Gastroesophageal sphincter (tissue), 4 donors: ENCODE data around the gene ALDH3B1. TPM values are rescaled to one million over a fixed set of nuclear protein-coding genes. Genes with fewer than 3 reads are reported as not detected.

Experiments
- ATAC-seq: fragments of 150-250 bp; one replicate; pipeline ENCODE4 v1.9.1; 2016; ENCODE audit warnings: mild to moderate bottlenecking, moderate library complexity
- H3K27ac ChIP-seq, 4 donors: fragments of 200-600 bp; sonication (generic) in 3 of 4; 1 replicate in 3 of 4; 2 replicates in 1 of 4; pipeline ENCODE4 v1.5.1; 2016 to 2019
- H3K27me3 ChIP-seq: fragments of 200-600 bp; sonication (generic); one replicate; pipeline ENCODE4 v1.5.1; 2019
- H3K36me3 ChIP-seq, 2 donors: fragments of 200-600 bp; sonication (generic); one replicate each; pipeline ENCODE4 v1.5.1; 2019; ENCODE audit warnings: control low read depth in 1 of 2
- H3K4me1 ChIP-seq, 3 donors: fragments of 200-600 bp; sonication (generic); 1 replicate in 2 of 3; 2 replicates in 1 of 3; pipeline ENCODE4 v1.5.1; 2016 to 2019; ENCODE audit warnings: control low read depth in 2 of 3
- H3K4me3 ChIP-seq, 2 donors: fragments of 200-600 bp; sonication (generic); one replicate each; pipeline ENCODE4 v1.5.1; 2019; ENCODE audit warnings: mild to moderate bottlenecking in 1 of 2, moderate library complexity in 1 of 2
- H3K9me3 ChIP-seq, 3 donors: fragments of 200-600 bp; sonication (generic); one replicate each; pipeline ENCODE4 v1.5.1; 2017 to 2019; ENCODE audit warnings: control low read depth in 2 of 3
- CTCF ChIP-seq, 4 experiments: fragments of 200-600 bp in 2 of 4; fragments of 450-650 bp in 2 of 4; sonication (generic) in 1 of 4; IDR thresholded peaks; one replicate each; pipeline ENCODE4 v1.5.1; 2017 to 2019; ENCODE audit warnings: antibody characterized with exemption in 4 of 4, mild to moderate bottlenecking in 2 of 4, moderate library complexity in 2 of 4
- EP300 ChIP-seq: sonication (generic); formaldehyde crosslinking; IDR thresholded peaks from one replicate; pipeline ENCODE4 v1.6.1; 2017; ENCODE audit warnings: antibody characterized with exemption, mild to moderate bottlenecking
- POLR2A ChIP-seq, 2 donors: fragments of 450-650 bp; IDR thresholded peaks; one replicate each; pipeline ENCODE4 v1.6.1; 2017; ENCODE audit warnings: antibody characterized with exemption in 2 of 2, mild to moderate bottlenecking in 2 of 2, moderate library complexity in 1 of 2
- POLR2AphosphoS5 ChIP-seq: sonication (generic); formaldehyde crosslinking; IDR thresholded peaks from one replicate; pipeline ENCODE4 v1.6.1; 2017; ENCODE audit warnings: antibody characterized with exemption
- WGBS, 2 donors: methylation state at CpG; one replicate each; pipeline ENCODE4 v1.1.5; 2018; ENCODE audit warnings: low coverage in 1 of 2; 5-methylcytosine and 5-hydroxymethylcytosine counted together
- total RNA-seq, 4 donors: library from RNA; depleted of rRNA; stranded (reverse); fragments of >200 nt; gene quantifications; one replicate each; pipeline ENCODE4 v1.1.0, GENCODE V29; 2016

ALDH3B1 gene
- total RNA-seq, 4 donors from 2014 or later: 6.4 to 15.1 (median 11.2) TPM

- H3K36me3 ChIP-seq: peaks cover 0 to 64% of the 10 kb centered on the region in 2 donors
- ATAC-seq: no peak
- no peaks in the 10 kb centered on the region for H3K4me1 ChIP-seq
- H3K27ac ChIP-seq: no peak overlapping the region
- no peak for TF ChIP-seq CTCF (IDR thresholded peaks at IDR 0.05)
- TF ChIP-seq EP300: no peak
- no peak for TF ChIP-seq POLR2A (IDR thresholded peaks at IDR 0.05)
- no peak for TF ChIP-seq POLR2AphosphoS5
- H3K27me3 ChIP-seq: no peaks in the 10 kb centered on the region
- no peak overlapping the region for H3K4me3 ChIP-seq
- WGBS, 2 donors: 88 to 89% methylated on average over 6 to 12 of the region's 12 CpGs
- H3K9me3 ChIP-seq: no peaks in the 10 kb centered on the region
Measured at GRCh38 chr11:68056317-68057285, 46.5 kb downstream of the ALDH3B1 start.

GRCh38 chr11:68057807-68058206 lies 47.7 kb downstream of the ALDH3B1 start:
- Histone ChIP-seq H3K27me3 (no peaks in the 10 kb centered on the region), H3K36me3 (peaks cover 0 to 64% of the 10 kb centered on the region in 2 donors), H3K4me1 (no peaks in the 10 kb centered on the region), H3K4me3 (no peak overlapping the region), H3K9me3 (no peaks in the 10 kb centered on the region), H3K27ac (no peak overlapping the region)
- TF ChIP-seq EP300 (no peak), POLR2A (IDR thresholded peaks at IDR 0.05) (no peak), CTCF (IDR thresholded peaks at IDR 0.05) (no peak), POLR2AphosphoS5 (no peak)
- WGBS, 2 donors: 94% methylated on average over 2 to 4 of the region's 4 CpGs
- ATAC-seq: no peak

- no CpG with 5 or more reads among the region's 7 CpGs for WGBS, 2 donors
- H3K36me3 ChIP-seq: peaks cover 0 to 89% of the 10 kb centered on the region in 2 donors
- H3K4me1 ChIP-seq: no peaks in the 10 kb centered on the region
- no peak overlapping the region for H3K4me3 ChIP-seq
- no peak overlapping the region for H3K27ac ChIP-seq
- TF ChIP-seq POLR2AphosphoS5 (no peak), EP300 (no peak), POLR2A (IDR thresholded peaks at IDR 0.05) (no peak), CTCF (IDR thresholded peaks at IDR 0.05) (no peak)
- no peaks in the 10 kb centered on the region for H3K27me3 ChIP-seq
- H3K9me3 ChIP-seq: no peaks in the 10 kb centered on the region
- no peak for ATAC-seq
Measured at GRCh38 chr11:68061508-68061907, 51.4 kb downstream of the ALDH3B1 start.

DNA sequence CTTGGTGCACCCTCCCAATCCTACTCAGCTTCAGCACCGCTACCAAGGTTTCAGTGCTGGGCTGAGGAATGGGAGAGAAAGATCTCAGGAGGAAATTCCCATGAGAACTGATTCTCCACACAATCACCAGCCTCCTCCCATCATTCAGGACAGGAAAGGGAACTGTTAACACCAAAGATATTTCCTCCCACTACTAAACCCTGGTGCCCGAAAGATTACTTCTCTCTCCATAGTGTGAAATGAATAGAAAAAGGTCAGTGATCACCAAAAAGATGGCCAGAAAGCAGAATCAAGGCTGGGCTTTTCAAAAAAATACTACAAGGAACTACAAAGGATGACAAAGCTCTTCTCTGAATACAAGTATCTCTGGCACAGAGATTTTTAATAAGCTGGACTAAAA lies 54.8 kb downstream of the ALDH3B1 start:
- TF ChIP-seq EP300: no peak
- TF ChIP-seq POLR2A (IDR thresholded peaks at IDR 0.05): no peak
- TF ChIP-seq CTCF (IDR thresholded peaks at IDR 0.05): no peak
- TF ChIP-seq POLR2AphosphoS5: no peak
- no peak overlapping the region for H3K4me3 ChIP-seq
- H3K4me1 ChIP-seq: no peaks in the 10 kb centered on the region
- no peak overlapping the region for H3K27ac ChIP-seq
- H3K27me3 ChIP-seq: no peaks in the 10 kb centered on the region
- no peaks in the 10 kb centered on the region for H3K9me3 ChIP-seq
- peaks cover 0 to 100% of the 10 kb centered on the region in 2 donors for H3K36me3 ChIP-seq
- no peak for ATAC-seq
- WGBS, 2 donors: 50 to 81% methylated on average over 1 to 2 of the region's 2 CpGs

GRCh38 chr11:68065841-68066240 lies 55.7 kb downstream of the ALDH3B1 start:
- Histone ChIP-seq H3K9me3 (no peaks in the 10 kb centered on the region), H3K36me3 (peaks cover 0 to 100% of the 10 kb centered on the region in 2 donors), H3K27ac (no peak overlapping the region), H3K4me3 (no peak overlapping the region), H3K27me3 (no peaks in the 10 kb centered on the region), H3K4me1 (no peaks in the 10 kb centered on the region)
- no peak for ATAC-seq
- WGBS, 2 donors: 89 to 90% methylated on average over 5 of the region's 5 CpGs
- TF ChIP-seq CTCF (IDR thresholded peaks at IDR 0.05): no peak
- no peak for TF ChIP-seq EP300
- TF ChIP-seq POLR2AphosphoS5: no peak
- no peak for TF ChIP-seq POLR2A (IDR thresholded peaks at IDR 0.05)
